Stimulated activated CD4-positive, alpha-beta T cell treated with anti-CD3 and anti-CD28 coated beads, Interleukin-4, amount 100 ng/mL, for 4 hours (primary cell): Measurements from ENCODE around the gene SLC39A2.

ENCODE experiments used
- DNase-seq, 2 experiments: peaks; one replicate each; pipeline ENCODE4 v3.0.0-alpha.2; 2020

Gene SLC39A2

DNA sequence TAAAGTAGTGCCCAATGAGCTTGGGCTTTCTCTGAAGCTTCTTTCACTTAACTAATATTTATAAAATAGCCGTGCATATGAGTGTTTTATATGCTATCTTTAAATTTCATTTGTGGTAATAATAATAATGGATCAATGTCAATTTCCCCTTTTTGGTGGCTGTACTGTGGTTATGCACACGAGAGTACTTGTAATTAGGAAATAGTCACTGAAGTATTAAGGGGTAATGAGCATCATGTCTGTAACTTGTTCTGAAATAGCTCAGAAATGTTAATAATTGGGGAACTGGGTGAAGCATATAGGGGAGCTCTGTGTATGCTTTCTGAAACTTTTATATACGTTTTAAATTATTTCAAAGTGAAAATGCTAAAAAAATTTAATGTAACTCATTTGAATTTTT, 51.5 kb downstream of the SLC39A2 start:
- no peak for DNase-seq
